GM12801 (cell line): ENCODE data around the gene GOLPH3.

Experiments used
- TF ChIP-seq, protein P1 (sequence below): IDR thresholded peaks from one replicate; pipeline ENCODE4 v1.5.1; 2011; ENCODE audit warnings: control low read depth; ENCODE audit not compliant: insufficient read length; ENCODE audit errors: extremely low read depth

Gene GOLPH3

DNA sequence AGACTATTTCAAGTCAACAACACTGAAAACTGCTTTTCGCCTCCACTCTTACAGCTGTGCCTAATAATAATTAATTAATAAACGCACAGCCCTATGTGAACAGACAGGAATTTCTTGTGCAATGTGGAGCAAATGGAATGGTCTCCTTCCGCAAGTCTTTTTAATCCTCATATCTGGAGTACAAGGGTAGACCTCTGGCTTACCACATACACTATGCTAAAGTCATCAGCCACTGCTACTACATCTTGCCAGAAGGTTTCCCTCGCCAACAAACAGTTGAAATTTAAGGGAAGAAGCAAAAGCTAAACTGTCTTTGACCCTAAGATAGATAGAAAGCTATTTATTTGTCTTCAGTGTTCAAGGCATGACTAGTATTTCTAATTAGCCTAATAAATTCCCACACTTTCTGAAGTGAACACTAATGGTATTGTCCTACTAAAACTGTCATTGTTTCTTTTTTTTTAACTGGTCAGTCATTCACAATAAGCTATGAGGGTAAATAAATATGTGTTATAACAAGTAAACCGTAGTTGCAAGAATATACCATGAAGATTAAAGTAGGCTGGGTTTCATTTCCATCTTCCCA lies 63.9 kb downstream of the GOLPH3 start:
- TF ChIP-seq, protein P1, sequence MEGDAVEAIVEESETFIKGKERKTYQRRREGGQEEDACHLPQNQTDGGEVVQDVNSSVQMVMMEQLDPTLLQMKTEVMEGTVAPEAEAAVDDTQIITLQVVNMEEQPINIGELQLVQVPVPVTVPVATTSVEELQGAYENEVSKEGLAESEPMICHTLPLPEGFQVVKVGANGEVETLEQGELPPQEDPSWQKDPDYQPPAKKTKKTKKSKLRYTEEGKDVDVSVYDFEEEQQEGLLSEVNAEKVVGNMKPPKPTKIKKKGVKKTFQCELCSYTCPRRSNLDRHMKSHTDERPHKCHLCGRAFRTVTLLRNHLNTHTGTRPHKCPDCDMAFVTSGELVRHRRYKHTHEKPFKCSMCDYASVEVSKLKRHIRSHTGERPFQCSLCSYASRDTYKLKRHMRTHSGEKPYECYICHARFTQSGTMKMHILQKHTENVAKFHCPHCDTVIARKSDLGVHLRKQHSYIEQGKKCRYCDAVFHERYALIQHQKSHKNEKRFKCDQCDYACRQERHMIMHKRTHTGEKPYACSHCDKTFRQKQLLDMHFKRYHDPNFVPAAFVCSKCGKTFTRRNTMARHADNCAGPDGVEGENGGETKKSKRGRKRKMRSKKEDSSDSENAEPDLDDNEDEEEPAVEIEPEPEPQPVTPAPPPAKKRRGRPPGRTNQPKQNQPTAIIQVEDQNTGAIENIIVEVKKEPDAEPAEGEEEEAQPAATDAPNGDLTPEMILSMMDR: no peak

DNA sequence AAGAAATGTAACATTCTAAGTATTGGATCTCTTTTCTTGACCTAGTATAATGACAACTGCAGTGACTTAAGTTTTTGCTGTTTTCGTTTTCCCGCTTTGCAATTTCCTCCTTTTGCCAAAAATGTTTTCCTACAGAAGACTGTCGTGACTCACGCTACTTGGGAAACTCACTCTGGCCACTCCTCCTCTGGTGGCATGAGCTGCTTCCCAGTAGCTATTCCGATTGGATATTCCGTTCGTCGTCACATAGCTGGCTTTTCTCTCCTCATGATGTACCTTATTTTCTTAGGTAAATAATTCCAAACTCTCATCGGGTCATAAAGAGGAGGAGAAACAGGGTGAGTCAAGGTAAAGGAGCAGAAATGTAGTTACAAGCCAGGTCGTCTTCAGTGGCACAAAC lies 64.9 kb downstream of the GOLPH3 start:
- TF ChIP-seq, protein P1: no peak

DNA sequence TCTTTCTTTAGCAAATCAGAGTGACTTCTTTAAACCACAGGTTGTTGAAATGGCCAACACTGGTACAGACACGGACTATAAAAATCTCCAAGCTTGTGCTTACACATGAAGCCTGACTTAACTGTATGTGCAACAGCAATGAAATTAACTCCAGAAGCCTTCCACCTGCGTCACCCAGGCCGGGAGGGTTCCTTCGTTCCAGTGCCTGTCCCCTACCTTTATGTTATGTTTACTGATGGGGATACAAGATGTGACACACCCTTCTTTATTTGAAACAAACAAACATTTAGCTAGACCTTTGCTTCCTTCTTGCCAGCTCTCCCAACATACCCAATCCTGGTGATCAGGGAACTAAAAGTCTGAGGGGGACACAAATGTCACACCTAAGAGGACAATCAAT lies 66.0 kb downstream of the GOLPH3 start:
- TF ChIP-seq, protein P1: no peak

DNA sequence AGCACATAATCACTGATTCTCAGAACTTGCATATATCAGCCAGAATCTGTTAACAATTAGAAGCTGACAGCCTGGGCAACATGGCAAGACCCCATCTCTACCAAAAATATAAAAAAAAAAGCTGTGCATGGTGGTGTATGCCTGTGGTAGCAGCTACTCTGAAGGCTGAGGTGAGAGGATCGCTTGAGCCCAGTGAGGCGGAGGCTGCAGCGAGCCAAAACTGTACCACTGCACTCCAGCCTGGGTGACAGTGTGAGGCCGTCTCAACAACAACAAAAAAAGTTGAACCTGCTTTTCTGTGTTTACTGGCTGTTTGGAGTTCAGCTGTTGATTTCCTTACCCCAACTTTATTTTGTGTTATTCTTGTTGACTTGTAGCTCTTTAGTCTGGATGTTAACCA lies 66.8 kb downstream of the GOLPH3 start:
- TF ChIP-seq, protein P1: no peak

DNA sequence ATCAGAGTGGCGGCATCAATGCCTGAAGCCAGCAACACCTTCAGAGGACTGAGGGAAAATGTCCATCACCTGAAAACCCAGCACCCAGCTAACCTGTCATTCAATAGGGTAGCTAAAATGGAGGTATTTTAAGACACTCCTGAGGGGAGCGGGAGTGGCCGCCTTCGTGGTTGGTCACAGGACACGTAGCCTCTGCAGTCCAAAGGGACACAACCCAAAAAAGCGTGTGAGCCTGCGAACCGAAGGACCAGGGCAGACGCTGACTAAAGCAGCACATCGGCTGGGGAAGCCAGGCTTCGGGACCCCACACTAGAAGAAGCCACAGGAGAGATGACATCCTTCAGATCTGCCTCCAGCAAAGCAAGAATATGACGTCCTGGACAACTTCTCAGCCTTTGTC lies 70.6 kb downstream of the GOLPH3 start:
- TF ChIP-seq, protein P1: no peak

DNA sequence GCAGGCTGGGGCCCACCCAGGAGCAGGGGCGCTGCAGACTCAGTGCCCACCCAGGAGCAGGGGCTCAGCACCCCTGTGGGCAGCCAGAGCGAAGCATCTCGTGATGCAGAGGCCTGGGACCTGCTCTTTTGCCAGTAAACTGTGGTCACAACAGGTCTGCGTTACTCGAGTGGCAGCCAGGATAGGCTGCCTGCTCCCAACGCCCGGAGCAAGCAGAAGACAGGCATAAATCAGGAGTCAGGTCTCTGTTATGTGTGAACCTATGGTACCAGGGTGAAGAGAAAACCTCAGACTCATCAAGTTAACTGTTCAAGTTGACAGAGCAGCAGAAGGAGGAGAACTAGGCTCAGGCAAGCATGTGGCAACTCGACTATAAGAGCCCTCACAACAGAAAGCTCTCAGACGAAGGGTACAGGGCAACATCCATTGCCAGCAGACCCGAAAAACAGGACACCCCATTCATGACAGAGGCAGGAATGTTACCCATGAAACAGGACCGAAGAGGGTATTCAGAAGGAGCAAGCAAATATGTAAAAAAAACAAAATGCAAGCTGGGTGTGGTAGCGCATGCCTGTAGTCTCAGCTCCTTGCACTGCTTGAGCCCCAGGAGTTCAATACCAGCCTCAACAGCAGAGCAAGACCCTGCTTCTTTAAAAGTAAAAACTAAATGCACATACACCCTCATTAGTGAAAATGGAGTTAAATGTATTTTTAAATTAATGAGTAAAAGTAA lies 71.7 kb downstream of the GOLPH3 start:
- TF ChIP-seq, protein P1: no peak

DNA sequence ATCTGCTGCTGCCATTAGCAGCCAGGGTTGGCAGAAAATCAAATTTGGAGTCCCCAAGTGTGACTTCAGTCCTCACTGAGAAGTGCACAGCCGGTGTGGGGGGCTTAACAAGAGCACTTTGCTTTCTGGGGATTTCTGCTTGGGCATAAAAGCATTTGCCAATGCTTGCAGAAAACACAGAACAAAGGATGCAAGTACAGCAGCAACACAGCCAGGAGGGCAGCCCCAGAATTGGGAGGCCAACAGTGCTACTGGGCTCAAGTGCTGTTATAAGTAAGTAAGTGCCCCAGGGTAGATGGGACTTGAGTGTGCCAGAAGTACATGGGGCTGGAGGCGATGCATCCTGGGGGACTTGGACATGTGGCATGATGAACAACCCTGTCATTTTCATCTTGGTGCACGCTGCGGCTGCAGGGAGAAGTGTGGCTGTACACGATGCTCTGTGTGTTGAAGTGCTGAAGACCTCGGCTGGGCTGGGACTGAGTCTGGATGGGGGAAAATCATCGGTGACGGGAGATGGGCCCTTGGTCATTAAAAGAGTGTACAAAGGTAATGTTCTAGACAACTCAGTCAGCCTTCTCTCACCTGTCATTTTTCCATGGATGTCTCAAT lies 73.3 kb downstream of the GOLPH3 start:
- TF ChIP-seq, protein P1: no peak
